ENCODE data around the gene KIAA1217.
A peak's percentile ranks its signal among the peaks of the same experiment; 100 is the strongest.

The KIAA1217 gene

DNA sequence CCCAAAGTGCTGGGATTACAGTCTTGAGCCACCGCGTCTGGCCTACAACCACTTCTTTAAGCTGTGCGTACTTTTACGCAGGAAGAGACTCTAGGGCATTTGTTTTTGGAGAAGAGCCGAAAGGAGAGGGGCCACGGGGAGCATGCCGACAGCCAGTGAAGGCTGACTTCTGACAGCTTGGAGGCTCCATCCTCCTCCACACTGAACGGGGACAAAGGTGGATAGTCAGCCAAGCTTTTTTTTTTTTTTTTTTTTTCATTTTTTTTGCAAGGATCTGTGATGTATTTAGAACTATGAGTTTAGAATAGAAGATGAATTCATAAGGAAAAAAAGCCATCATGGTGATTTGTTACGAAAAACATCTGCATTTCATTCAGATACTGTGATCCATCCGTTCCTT lies 293.1 kb downstream of the KIAA1217 start:
- no peak for TF ChIP-seq CTCF (IDR thresholded peaks at IDR 0.05; ENCODE audit: extremely low read depth, missing control alignments)
- no peak for DNase-seq (ENCODE audit: low spot score)

DNA sequence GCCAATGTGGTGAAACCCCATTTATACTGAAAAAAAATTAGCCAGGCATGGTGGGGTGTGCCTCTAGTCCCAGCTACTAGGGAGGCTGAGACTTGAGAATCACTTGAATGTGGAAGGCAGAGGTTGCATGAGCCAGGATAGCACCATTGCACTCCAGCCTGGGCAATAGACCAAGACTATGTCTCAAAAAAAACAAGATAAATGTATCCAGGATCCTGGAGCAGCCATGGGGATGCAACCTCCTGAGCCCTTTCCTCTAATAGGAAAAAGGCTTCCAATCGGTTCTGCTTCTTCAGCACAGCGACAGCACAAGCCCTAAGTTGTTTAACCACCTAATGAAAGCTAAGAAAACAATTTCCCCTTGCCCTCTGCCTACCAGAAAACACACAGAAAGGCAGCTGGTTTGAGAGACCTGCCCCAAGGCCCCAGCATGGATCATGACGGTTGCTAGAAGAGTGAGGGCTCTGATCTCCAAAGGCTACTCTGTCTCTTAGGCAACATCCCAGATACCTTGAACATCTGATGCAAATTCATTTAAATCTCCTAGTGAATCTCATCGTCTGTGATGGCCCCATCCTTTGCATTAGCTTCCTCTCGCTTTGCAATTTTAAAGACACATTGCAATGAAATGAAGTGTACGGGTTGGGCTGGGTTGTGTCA lies 294.0 kb downstream of the KIAA1217 start:
- no peak for TF ChIP-seq CTCF (IDR thresholded peaks at IDR 0.05; ENCODE audit: extremely low read depth, missing control alignments)
- no peak for DNase-seq (ENCODE audit: low spot score)

DNA sequence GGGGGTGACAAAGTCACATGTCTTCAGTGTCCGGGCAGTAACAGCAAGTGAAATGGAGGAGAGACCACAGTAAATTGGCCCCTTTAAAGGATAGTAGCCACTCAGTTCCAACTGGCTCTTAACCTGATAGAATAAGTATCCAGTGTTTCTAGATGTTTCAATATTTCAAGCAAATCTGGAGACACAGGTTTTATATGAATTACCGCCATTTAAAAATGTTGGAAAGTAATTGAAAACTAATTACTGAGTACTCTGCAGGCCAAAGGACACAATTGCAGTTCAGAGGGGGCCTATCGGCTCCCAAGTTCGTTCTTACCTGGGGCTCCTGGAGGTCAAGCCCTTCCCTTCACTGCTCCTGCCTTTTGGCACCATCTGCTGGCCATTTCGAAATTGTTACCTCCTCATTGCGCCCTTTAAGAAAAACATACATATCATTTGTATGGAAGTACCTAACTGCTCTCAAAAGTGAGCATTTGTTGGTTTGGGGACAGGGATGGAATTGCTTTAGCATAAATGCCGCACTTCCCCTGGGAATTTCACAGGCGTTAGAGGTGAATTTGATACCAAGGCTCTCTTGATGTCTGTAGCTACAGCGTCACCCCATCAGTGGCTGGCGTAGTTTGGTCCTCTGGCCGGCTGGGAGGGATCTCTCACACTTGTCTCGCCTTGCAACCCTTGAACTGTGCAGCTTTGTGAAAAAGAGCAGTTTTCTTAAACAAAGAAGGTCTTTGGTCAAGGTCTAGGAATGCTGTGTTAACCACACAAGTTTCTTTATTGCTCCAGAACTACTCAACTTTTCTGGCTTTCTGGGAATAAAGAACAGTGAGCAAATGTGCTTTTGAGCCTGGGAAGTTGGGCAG lies 294.8 kb downstream of the KIAA1217 start:
- DNase-seq (ENCODE audit: low spot score), result peak; percentile 42
- TF ChIP-seq CTCF (IDR thresholded peaks at IDR 0.05; ENCODE audit: extremely low read depth, missing control alignments), result peak; percentile 38

DNA sequence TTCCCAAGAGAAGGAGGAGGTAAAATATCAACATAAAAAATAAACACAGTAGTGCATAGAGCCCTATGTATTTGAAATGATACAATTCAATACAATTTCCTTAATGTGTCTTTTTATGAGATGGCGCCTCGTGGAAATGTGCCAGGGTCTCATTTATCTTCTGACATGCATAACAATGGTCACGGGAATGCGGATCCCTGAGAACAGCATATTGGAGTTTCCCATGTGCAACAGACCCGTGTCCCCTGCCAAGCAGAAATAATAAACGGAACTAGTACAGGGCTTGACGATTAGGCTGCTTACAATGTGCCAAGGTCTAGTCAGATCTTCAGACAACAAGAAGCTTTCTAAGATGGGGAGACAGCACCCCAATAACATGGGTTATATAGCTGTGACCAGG lies 296.8 kb downstream of the KIAA1217 start:
- DNase-seq (ENCODE audit: low spot score), result no peak
- no peak for TF ChIP-seq CTCF (IDR thresholded peaks at IDR 0.05; ENCODE audit: extremely low read depth, missing control alignments)

- DNase-seq (ENCODE audit: low spot score), result no peak
- TF ChIP-seq CTCF (IDR thresholded peaks at IDR 0.05; ENCODE audit: extremely low read depth, missing control alignments), result no peak
These were observed 304.2 kb downstream of the KIAA1217 start for GRCh38 chr10:24513155-24513554.

DNA sequence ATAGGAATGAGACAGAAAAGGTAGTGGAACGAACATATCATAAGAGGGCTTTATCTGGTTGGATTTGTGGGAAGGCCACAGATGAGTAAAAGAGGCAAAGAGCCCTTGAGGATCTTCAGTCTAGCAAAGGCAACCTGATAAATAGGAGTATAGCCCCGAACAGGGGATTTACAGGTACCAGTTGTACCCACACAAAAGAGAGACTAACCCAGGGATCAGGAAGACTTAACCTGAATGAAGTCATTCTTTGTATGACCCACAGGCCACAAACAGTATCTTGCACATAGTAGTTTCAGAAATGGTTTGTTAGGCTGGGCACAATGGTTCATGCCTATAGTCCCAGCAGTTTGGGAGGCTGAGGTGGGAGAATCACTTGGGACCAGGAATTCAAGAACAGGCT lies 306.5 kb downstream of the KIAA1217 start:
- no peak for TF ChIP-seq CTCF (IDR thresholded peaks at IDR 0.05; ENCODE audit: extremely low read depth, missing control alignments)
- DNase-seq (ENCODE audit: low spot score), result no peak

GRCh38 chr10:24518411-24518810 lies 309.5 kb downstream of the KIAA1217 start:
- no peak for DNase-seq (ENCODE audit: low spot score)
- TF ChIP-seq CTCF (IDR thresholded peaks at IDR 0.05; ENCODE audit: extremely low read depth, missing control alignments), result no peak

Data from GM20000 (cell line).